Activated CD8-positive, alpha-beta memory T cell treated with anti-CD3 and anti-CD28 coated beads, Interleukin-2, amount 50 U/mL, for 1 hour (primary cell): ENCODE results near the gene TTC4.
"Not testable (repeated sequence)": the region's sequence is repeated elsewhere in the genome, so short reads cannot be mapped to it uniquely, and the experiment has no call there.

Experiments
- DNase-seq: peaks from one replicate; pipeline ENCODE4 v3.0.0-alpha.2; 2020; ENCODE audit errors: extremely low read depth

TTC4 gene

DNA sequence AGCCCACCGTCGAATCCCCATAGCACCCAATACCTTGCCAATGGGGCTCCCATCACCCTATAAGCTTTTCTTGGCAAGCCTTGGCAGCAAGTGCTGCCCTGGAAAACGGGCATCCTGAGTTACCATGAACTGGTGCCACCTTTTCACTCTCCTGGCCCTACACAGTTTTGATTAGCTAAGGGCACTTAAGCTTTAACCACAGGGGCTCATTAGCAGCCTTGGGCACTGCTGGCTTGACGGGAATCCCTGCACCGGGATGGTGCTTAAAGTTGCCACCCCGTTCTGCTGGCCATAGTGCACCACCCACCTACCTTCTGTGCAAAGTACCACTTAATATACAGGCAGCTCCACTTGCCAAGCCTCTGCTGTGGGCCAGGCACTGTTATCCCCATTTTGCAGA, 34.9 kb downstream of the TTC4 start:
- DNase-seq: no peak

DNA sequence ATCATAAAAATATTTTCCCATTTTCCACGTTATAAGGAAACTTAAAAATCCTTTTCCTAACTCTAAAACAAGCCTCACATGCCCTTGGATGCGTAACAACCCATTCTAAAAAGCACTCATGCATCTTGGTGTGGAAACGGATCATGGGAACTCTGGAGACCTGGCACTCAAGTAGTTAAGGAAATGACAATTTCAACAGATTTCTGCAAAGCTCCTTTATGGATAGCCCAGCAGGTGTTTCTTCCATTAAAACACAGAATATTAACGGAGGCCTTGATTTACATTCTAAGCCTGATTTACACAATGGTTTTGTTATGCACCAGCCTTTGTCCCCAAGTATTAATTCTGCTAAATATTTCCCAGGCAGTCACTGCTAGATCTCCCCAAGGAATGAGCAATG, 35.8 kb downstream of the TTC4 start:
- DNase-seq: no peak

DNA sequence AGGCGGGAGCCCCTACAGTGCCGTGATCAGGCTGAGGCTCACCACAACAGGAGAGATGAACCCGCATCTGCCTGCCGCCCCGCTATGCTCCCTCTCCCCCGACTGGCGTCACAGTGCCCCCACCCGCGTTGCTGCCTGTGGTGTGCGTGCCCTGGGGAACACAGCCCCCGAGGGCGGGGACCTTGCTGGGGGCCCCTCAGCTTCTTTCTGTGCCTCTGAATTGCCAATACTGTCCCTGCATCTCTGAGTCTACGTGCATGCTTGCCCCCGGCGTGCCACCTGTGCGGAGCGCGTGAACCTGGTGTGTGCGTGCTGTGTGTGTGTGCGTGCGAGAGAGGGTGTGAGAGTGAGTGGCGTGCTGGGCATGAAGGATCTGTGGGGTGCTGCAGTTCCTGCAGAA, 38.4 kb downstream of the TTC4 start:
- DNase-seq: no peak

DNA sequence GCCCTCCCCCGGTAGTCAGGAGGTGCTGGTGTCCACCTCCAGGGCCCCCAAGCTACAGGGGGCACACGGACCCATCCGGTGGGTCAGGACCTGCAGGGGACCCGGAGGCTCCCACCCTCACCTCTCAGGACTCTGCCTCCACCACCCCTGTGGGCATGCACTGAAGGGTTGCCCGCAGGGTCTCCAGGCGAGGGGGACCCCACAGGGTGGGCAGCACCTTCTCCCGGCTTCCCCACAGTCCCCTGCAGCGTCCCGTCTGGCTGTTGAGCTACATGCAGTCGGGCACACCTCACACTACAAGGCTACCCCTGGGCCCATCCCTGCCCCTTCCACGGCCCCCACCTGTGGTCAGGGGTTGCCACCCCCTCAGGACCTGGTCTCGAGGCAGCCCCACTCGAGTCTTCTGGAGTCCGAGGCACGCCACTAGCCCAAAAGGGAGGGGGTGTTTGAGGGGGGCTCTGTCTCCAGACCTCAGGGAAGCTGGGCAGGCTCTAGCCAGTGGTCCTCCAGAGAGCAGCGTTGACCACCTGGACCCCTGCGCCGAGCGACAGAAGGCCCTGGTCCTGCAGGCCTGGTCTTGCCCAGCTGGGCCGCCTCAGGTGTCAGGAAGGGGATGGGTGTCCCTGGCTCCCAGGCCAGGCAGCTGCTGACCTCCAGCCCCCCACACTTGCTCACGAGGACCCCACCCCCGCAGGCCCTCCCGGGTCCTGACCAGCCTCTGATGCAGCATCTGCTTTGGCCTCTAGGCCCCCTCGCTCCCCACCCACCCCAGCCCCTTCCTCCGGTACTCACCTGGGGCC, 39.0 kb downstream of the TTC4 start:
- DNase-seq: no peak

DNA sequence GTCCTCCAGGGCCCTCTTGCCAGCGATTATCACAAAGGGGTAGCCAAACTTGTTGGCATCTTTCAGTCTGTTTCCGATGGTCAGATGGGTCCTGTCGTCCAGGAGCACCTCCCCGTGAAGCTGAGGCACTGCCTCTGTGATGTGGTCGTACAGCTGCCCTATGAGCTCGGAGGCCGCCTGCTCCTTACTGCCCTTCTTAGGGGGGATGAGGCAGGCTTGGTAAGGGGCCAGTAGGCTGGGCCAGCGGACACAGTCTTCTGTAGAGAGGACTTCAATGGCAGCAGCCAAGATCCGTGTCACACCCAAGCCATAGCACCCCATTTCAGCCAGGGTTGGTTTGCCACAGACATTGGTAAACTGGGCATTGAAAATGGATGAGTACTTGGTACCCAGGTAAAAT, 42.2 kb downstream of the TTC4 start:
- no peak for DNase-seq

- DNase-seq: no peak
Measured at GRCh38 chr1:54758678-54759348, 43.2 kb downstream of the TTC4 start.

- no peak for DNase-seq
Measured at GRCh38 chr1:54763816-54764132, 48.1 kb downstream of the TTC4 start.

- peak; percentile 92 for DNase-seq
Measured at GRCh38 chr1:54764133-54764921, 48.7 kb downstream of the TTC4 start, which contains the start of gene PARS2. PARS2 (minus strand) TSS chr1:54764523; CDS start chr1:54759161, 5,362 bp downstream.

- no peak for DNase-seq
Measured at GRCh38 chr1:54764922-54765561, 49.4 kb downstream of the TTC4 start.

DNA sequence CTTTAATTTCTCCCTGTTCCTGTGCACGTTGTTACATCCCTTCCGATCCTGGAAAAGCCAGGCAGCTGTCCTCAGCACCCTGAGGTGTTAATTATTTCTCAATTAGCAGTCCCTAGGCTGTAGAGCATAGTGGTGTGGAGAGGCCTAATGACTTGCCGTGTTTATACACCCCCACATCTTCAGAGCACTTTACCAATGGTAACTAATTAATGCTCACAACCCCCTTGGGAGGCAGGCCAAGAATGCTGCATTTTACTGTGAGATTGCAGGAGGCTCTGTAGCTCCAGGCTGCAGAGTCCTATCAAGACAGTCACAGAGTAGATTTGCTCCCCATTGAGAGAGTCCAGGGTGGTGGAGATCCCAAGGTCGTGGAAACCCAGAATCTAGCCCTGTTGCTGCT, 51.1 kb downstream of the TTC4 start:
- DNase-seq: no peak

GRCh38 chr1:54767526-54767925, 51.9 kb downstream of the TTC4 start:
- DNase-seq: no peak

GRCh38 chr1:54768093-54768492, 52.4 kb downstream of the TTC4 start:
- DNase-seq: no peak

DNA sequence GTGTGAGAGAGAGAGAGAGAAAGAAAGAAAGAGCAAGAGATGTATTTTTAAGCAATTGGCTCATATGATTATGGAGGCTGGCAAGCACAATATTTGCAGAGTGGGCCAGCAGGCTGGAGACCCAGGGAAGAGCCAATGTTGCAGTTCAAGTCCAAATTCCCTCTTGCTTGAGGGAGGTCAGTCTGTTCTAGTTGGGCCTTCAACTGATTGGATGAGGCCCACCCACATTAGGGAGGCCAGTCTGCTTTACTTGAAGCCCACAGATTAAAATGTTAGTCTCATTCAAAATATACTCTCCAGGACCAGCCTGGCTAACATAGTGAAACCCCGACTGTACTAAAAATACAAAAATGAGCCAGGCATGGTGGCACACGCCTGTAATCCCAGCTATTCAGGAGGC, 57.3 kb downstream of the TTC4 start:
- no peak for DNase-seq

DNA sequence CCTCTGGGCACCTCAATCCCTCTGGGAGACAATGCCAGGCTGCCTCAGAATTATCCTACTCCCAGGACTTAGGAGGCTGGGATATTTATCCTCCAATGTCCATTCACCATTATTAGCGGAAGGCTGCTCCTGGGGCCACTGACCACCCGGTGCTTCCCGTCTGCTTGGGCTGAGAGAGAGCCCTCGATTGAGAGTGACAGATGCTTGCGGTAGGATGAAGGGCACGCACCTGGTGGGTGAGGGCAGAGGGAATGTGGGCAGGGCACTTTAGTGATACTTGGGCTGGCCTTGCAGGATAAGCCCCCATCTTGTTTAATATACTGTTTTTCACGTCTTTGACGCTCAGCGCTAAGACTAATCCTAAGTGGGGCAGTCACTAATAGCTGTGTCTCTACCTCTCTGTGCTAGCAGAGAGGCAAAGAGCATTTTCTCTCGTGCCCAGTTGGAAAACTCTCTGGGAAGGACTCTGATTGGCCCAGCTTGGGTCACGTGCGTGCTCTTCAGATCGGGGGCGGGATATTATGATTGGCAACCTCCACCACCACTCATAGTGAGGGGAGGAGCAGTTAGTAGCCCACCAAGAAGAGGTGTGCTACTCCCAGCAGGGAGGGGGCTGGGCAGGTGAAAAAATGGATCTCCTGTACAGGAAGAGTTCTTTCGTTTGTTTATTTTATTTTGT, 59.3 kb downstream of the TTC4 start:
- DNase-seq: no peak

GRCh38 chr1:54775828-54776721, 60.4 kb downstream of the TTC4 start:
- not testable (repeated sequence) for DNase-seq

GRCh38 chr1:54777011-54777410, 61.4 kb downstream of the TTC4 start:
- DNase-seq: no peak

DNA sequence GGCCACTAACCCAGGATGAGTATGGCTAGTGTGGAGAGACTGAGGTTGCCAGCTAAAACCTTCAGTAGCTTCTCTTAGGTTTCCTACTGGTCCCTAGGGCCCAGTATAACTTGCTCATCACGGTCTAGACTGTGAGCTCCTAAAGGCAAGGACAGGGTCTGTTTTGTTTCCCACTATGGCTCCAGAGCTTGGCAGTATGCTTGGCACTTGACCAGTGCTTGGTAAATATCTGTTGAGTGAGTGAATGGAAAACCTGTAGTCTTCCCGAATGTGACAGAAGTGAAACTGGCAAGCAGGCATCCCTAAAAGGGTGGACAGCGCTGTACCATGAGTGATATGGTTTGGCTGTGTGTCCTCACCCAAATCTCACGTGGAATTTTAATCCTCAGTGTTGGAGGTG, 61.8 kb downstream of the TTC4 start:
- no peak for DNase-seq

GRCh38 chr1:54781023-54781723, 65.5 kb downstream of the TTC4 start:
- no peak for DNase-seq

DNA sequence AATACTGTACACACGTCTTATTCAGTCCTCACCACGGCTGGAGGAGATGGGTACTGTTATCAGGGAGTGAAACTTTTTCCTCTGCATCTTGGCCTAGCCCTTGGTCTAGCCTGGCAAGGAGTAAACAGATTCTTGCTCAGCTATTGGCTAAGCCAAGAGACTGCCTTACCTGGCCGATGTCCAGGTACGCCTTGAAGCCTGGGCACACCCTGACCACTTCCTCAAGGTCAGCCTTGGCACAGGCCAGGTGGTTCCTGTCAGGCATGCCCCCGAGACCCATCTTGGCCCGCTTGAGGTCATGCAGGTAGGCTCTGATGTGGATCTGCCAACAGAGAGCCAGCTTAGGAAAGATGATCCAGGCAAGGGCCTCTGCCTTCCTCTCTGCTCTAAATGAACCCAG, 66.5 kb downstream of the TTC4 start:
- DNase-seq: no peak

DNA sequence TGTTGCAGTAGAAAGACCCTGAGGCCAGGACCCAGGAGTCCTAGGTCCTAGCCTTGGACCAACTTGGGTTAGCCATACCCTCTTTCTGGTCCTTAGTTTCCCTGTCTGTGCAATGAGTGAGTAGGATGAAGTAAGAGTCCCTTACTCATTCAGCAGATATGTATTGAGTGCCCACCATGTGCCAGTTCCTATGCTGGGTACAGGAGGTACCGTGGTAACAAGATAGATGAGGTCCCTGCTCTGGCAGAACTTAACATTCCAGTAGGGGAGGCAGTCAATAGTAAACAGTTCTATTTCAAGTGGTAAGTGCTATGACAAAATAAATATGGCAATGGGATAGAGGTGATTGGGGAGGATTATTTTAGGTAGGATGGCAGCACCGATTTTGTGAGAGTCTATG, 66.9 kb downstream of the TTC4 start:
- DNase-seq: no peak
